HK-2 (cell line): Measurements from ENCODE around the gene ADAMTS2.

Experiments
- DNase-seq: peaks from one replicate; pipeline ENCODE4 v3.0.0-alpha.2; 2018; ENCODE audit not compliant: unreplicated experiment

Gene ADAMTS2

DNA sequence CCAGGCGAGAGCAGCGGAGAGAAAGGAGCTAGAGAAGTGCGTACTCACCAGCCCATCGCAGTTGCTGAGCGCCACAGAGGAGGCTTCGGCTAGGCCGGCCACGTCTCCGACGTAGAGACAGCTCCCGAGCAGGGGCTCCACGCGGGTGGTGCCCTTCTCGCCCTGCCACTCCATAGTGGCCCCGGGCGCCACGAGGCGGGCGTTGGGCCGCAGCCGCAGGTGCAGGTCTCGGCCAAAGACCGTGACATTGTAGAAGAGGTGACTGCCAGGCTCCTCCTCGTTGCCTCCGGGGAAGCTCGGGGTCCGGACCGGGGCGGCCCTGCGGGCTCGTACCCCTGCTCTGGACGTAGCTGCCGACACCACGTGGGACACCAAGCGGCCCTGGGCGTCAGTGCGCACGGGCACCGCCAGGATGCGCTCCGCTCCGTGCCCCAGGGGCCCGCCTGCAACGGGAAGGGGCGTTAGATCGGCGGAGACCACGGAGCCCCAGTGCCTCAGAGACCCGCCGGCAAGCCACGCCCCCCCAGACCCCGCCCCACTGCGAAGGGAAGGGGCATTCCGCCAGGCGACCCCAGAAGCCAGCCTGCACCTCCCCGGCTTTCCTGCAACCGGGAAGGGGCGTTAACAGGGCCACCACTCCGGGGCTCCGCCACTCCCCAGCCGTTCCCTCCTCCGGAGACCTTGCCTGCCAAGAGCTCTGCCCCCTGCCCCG, 1.4 kb downstream of the ADAMTS2 start:
- DNase-seq = no peak

DNA sequence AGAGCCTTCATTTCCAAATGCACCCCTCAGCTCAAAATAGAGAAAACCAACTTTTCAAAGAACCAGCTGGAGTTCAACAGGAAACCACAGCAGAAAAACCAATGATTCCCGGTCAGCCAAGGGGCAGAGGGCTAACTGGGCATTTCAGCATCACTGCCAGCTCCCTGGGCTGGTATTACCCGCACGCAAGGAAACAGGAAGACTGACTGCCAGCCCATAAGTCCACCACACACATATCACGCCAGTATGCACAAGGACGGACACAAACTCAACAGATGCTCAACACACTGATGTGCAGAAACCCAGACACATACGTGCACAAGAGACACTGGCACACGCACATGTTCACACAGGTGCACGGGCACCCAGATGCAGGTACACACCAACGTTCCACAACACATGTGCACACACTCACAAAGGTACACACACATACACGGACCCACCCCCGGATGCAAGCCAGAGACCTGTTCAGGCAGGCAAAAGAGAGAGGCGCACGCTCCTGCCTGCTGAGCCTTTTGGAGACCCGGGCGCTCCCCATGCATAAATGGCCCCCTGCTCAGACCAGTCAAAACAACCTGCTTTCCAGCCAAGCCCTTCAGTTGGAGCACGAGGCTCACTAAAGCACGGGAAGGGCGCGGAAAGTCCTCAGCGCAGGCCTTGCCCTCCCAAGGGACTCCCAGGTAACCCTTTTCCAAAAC, 2.1 kb downstream of the ADAMTS2 start:
- no peak for DNase-seq

DNA sequence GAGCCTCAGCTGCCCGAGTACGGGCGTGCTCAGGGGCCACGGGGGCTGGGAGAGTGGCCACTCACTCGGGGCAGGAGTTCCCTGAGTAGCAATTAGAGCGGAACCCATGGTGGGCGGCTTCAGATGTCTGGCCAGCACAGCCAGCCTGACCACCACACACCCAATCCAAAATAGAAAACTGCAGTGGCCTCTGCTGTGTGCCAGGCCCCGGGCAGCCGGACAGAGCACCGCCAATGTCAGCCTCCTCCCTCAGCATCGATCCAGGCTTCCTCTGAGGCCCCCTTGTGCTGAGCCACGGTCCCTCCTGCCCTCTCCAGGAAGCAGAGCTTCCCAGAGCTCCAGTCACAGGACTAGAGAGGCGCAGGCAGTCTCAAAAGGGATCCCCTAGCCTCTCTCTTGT, 2.7 kb downstream of the ADAMTS2 start:
- no peak for DNase-seq

DNA sequence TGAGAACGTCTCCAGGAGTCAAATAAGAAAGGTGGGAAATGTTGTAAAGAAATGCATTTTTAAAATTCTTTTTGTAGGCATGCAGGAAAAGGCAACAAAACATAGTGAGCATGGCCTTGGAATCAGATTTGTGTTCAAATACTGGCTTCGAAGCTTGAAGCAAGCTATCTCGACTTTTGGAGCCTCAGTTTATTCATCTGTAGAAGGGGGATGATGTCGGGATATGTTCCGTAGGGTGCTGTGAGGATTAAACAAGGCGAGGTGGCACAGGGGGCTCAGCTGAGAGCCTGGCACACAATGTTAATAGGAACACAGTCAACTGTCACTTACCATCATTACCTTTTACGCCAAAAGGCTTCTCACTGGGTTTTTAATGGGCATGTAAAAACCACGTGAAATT, 4.8 kb downstream of the ADAMTS2 start:
- DNase-seq = no peak

DNA sequence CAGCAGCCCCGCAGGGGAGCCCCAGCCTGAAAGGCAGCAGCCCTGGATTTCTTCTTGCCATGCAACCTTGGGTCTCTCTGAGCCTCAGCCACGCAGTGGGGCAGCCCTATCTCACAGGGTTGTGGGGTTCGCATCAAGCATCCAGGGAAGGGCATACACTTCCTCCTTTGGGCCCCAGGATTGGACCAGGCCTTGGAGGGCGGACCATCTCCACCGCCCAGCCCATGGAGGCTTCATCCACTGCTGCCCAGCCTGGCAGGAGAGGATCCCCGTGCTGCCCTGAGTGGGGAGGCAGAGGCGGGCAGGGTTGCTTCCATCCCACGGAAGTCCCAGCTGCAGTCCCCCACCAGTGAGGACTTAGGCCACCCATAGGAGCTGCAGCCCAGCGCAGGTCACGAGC, 5.3 kb downstream of the ADAMTS2 start:
- DNase-seq = no peak

DNA sequence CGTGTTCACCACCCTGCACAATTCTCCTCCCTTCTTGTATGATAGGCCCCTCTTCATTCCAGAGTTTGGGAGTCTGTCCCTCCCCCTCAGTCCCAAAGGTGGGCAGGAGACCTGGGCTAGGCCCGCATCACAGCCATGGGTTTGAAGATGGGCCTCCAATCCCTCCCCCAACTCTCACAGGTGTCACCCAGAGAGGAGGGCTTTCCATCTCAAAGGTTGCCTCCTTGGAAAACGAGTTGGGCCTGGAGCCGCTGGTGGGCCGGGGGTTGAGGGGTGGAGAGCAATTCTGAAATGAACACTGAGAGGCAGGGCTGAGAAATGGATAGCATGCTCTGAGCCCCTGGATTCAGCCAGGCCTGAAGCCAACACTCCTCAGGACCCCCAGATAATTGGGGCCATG, 6.2 kb downstream of the ADAMTS2 start:
- DNase-seq = no peak

DNA sequence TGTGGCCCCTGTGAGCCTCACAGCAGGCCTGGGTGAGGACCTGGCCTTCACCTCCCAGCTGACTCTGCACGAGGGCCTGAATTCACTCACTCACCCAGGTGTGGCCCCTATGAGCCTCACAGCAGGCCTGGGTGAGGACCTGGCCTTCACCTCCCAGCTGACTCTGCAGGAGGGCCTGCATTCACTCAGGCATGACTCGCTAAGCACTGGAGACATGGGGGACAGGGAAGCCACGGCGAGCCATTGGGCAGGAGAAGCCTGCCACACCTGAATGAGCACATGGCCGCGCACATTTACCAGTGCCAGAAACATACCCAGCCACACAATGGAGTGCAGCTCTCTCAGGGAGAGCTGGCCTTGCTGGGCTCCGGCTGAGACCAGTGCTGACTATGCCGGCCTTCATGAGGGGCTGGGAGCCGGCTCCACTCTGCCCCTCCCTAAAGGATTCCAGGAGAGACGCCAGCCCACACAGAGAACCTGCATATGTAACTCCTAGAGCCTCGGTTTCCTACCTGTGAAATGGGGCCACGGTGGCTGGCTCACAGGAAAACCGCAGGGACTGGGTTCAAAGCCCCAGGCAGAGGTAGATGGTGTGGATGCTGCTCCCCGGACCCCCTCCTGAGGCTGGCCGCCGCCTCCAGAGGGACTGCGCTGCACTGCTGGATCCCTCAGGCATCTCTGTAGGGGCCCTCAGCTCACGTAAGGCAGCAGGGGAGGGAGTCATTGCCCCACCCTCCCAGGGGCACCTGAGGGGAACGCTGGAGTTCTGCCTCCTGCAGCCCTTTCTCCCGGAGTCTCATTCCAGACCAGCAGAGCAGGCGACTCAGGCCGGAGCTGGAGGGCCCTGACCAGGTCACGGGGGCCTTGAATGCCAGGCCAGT, 7.2 kb downstream of the ADAMTS2 start:
- peak; percentile 5 for DNase-seq

DNA sequence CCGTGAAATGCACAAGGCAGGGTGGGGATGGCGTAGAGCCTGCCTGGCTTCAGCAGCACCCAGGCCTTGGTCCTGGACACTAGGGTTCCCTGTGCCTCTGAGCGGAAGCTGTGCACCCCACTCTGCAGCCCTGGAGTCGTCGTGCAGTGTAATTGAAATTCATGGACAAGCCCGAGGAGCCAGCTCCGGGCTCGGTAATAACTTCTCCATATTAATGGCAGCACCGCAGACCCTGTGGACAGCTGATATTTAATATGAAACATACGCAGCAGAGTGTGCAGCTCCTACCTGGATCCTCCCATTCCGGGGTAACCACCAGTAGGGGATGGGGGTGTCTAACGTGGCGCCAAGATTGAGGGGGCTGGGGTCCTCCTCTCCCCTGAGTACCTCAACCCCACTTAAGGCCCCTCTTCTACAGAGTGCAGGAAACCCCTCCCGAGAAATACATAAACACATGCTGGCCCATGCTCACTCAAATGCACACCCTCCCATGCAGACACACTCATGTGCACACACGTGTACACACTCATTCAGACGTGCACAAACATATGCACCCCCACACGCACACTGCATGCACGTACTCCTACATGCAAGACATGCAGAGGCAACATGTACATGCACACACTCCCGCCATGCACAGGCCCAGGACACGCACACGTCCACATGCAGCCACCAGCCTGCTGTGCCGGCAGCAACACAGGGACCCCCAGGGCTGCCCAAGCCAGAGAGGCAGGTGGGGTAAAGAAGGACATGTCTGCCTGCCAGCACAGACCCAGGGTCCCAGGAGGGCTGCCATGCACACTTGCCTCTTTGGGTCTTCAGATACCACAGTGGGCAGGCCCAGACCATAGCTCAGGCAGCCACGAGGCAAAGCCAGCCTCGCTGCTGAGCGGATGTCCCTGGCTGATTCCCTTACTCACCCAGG, 8.1 kb downstream of the ADAMTS2 start:
- DNase-seq = no peak

DNA sequence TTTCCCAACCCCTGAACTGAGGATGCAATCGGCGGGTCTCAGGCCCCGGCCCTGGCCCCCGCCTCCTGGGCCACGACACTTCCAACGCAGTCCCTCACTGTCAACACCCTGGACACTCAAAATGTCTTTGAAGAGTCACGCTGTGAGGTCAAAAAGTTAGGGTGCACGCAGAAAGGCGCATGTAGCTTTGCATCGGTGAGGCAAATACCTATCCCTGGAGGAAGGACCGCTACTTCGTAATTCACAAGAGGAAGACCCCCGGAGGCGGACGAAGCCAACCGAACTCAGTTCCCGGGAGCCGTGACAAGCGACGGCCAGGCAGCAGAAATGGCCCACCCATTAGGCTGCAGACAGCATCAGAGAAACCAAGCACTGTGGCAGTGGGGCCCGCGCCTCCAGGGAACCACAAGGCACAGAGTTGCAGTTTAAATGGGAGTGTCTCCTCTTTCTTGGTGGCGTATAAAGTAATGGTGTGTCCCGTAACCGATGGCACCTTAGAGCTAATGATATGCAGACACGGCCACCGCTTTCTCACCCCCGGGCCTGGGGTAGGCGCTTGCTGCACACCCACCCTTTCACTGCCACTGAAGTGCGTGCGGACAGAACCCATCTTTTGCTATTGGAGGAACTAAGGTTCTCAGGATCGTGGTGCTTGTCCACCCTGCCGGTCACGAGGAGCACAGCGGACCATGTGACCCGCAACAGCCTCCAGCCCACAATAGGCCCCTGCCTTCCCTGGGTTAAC, 9.0 kb downstream of the ADAMTS2 start:
- no peak for DNase-seq

DNA sequence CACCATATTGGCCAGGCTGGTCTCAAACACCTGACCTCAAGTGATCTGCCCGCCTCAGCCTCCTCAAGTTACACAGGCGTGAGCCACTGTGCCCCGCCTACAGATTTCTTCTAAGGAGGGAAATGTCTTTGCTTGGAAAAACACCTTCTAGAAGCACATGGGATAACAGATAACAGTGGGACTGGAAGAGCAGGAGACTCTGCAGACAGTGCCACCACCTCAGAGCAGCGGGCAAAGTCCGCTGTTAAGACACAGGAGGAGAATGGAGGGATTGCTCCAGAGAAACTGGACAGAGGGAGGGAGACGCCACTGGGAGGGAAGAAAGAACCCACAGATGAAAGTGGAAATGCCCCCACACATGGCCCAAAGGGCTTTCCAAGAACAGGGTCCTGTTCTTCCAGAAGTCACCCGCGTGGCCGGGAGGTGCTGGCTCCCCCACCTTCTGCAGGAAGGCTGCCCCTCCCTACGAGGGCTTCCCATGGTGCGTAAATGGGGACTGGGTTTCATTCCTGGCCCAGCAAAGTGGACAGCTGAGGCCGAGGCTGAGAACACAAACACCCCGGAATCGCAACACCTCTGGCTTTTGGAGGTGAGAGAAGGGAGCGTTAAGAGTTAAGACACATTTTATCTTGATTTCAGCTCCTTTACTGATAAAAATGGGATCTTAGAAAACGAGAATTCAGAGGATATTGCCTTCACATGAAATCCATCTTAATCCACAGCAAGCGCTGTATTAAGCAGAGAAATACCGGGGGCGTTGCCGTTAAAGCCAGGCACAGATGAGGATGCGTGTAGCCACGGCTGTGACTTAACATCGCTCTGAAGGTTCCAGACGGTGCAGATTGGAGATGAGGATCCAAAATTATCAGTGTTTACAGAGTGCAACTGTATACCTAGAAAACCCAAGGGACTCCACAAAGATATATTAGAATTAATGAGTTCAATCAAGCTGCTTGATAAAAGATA, 11.2 kb downstream of the ADAMTS2 start:
- no peak for DNase-seq

DNA sequence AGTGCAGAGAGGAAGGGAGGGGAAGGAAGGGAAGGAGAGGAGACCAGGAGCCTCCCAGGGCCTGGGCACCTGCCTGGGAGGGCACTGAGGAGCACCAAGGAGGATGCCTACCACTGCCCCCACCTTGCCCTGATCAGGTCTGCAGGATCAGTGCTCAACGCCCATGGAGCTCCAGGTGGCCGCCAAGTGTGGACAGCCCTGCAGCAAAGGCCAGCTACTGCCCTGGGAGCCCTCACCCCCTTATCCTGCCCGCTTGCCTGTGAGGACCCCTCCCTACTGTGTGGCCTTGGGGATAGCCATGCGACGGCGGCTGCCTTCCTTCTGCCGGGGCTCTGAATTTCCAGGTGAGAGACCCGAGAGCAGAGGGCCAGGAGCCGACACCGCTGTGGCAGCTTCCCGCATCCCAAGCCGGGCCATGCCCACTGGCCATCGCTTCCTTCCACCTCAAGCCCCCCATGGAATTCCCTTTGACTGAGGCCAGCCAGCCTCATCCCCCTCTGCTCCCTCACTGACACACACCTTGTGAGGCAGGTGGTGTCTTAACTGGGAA, 12.4 kb downstream of the ADAMTS2 start:
- no peak for DNase-seq

DNA sequence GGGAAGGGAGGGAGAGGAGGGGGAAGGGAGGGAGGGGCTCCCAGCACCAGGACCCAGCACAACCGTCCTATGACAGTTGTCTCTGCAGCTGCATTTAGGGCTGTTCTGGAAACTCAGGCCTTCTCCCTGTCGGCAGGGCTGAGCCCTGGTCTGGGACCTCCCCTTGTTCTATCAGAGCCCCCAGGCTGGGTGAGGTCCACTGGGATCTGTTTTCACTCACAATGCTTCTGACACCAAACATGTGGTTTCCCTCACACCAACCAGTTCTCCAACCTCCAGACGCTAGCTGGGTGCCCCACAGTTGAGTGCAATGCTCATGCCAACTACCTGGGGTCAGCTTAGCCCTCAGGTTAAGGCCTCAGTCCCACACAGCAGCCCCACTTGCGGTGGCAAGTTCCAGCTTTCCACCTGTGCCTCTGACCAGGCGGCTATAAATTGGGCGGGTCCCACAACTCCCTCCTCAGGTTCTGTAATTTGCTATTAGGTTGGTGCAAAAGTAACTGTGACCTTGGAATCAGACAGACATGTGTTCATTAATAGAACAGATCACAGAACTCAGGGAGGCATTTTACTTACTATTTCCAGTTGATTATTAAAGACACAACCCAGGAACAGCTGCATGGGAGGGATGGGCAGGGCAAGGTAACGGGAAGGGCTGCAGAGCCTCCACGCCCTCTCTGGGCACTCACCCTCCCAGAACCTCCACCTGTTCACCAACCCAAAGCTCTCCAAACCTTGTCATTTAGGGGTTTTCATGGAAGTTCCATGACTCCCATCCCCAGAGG, 13.5 kb downstream of the ADAMTS2 start:
- no peak for DNase-seq

DNA sequence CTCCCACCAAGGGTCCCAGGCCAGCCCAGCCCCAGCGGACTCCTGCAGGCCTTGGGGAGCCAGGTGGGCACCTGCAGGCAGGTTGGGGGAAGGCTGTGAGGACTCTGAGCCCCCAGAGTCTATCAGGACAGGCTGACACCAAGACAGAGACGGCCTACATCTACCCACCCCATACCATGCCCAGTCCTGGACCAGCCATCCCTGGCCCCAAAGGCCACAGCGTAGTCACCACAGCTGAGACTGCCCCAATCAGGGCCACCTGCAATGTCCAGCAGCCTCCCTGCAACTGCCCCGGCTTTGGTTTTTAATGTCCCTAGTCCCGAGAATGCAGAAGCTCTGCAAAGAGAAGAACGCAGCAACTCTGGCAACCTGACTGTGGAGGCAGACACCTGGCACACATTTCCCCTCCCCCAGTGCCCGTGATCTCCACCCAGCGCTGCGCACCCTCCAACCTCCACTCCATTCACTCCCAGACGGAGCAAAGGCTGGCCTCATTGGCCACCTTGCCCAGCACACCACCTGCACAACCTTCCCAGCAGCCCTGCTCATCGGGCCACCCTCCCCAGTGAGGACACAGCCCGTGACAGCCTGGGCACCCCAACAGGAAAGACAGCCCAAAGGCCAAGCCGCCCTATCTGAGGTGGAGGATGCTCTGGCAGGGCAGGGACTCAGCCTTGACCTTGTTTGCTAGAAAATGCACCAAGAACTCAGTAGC, 14.9 kb downstream of the ADAMTS2 start:
- DNase-seq = no peak

DNA sequence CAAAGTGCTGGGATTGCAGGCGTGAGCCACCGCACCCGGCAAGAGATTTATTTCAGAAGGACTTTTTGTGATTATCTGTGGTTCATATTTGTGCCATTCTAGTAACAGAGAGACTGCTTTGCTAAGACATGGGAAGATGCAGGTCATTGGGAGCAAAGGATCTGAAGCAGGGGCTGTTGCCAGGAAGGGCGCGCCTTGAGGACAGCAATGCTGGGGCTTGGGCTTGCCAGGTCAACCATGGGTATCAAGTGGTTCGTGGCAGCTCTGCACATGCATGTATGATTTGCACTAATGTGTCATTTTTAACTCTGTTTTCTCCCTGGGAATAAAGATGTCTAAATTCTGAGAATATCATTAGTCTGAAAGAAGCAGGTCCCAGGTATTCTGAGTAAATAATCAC, 17.0 kb downstream of the ADAMTS2 start:
- no peak for DNase-seq

DNA sequence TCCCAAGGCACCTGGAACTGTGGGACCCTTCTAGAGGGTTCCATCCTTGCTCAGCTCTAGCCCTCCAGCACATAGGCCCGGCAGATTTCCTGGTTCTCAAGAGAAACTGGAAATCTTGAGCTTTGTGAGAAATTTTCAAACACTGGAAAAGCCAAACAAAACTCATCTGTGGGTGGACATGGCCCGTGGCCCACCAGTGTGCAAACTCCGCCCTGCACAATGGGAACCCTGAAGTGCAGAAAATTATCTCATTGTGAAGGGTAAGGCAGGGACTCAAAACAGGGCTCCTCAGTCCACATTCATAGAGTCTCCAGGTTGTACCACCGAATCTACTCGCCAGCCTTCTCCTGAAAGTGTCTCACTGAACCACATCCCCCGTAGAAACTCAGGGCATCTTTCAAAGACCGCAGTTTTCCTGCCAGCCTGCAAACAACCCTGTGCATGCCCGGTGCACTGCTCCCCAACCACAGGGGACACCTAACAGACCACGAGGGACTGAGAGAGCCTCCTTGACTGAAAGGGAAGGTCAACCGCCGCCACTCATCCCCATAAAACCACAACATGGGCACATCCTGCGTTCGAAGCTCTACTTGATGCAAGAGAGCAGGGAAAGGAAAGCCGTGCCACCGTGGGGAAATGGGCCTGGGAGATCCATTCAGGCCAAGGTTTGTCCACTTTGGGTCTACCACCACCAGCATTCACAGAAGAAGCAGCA, 18.1 kb downstream of the ADAMTS2 start:
- DNase-seq = no peak

DNA sequence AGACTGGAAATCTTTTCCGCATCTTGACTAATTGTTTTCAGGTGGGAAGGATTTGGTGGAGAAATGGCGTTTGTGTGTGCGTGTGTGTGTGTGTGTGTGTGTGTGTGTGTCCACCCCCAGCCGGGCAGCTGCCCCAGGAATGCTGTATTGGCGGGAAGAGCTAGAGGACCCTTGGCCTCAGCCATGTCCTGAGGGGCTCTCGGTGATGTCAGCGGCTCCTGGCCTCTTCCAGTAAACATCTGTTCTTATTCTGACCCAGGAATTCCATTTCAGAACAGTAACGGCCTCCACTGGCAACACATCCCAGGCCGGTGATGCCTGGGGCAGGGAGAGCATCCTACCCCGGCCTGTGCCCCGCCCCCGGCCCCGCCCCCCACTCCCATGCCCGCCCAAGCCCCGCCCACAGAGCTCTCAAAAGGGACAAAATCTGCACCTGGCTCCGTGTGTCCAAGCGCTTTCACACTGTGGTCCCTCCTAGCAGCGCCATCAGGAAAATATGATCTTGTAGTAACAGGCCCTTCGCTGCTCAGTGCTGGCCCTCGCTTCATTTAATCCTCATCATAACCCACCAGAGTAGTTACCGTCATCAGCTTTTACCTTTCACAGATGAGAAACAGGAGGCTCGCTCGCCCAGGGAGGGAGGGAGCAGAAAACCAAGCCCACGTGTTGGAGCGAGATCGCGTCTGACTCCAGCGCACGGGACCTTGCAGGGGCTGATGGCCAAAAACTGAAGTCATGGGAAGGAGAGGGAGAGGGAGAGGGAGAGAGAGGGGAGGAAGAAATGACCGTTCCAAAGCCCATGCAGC, 18.9 kb downstream of the ADAMTS2 start:
- no peak for DNase-seq
